GM23338 (cell line): ENCODE results near the gene CFAP58.
A peak's percentile ranks its signal among the peaks of the same experiment; 100 is the strongest.

Experiments used
- CTCF ChIP-seq, 2 experiments: fragments of 200-600 bp in 1 of 2; sonication (generic) in 1 of 2; conservative IDR thresholded peaks; 2 replicates each; pipeline versions ENCODE4 v1.5.1 to v1.6.1; 2016 to 2017; ENCODE audit warnings: antibody characterized with exemption in 2 of 2, low read depth in 2 of 2, mild to moderate bottlenecking in 2 of 2, moderate library complexity in 1 of 2
- EZH2phosphoT487 ChIP-seq: fragments of 200-600 bp; sonication (generic); IDR thresholded peaks from one replicate; pipeline ENCODE4 v1.8.1; 2018; ENCODE audit warnings: antibody characterized with exemption; ENCODE audit not compliant: unreplicated experiment
- JUNB ChIP-seq: IDR thresholded peaks from one replicate; pipeline ENCODE4 v1.6.1; 2016; ENCODE audit warnings: antibody characterized with exemption; ENCODE audit not compliant: unreplicated experiment
- POLR2AphosphoS5 ChIP-seq: IDR thresholded peaks from 2 replicates; pipeline ENCODE4 v1.6.1; 2016; ENCODE audit warnings: antibody characterized with exemption, low read depth

- TF ChIP-seq EZH2phosphoT487, result no peak
- TF ChIP-seq CTCF (conservative IDR thresholded peaks at IDR 0.05; ENCODE audit: low read depth in 2 of 2), result peak; percentile 57 to 73
- peak; percentile 62 for TF ChIP-seq POLR2AphosphoS5
- TF ChIP-seq JUNB, result no peak
Observed at GRCh38 chr10:104353325-104354048, at the start of gene CFAP58.
